GM23338 (cell line): ENCODE results near the gene C17orf78. TPM values are rescaled to one million over a fixed set of nuclear protein-coding genes. Genes with fewer than 3 reads are reported as not detected.

ENCODE experiments used
- ATAC-seq: fragments of 200-7000 bp; cut with Tn5 transposase; 3 replicates; pipeline ENCODE4 v1.9.1; 2020
- DNase-seq: peaks from one replicate; pipeline ENCODE4 v3.0.0-alpha.2; 2015; ENCODE audit warnings: low spot score
- H2AFZ ChIP-seq: fragments of 200-600 bp; sonication (generic); 2 replicates; pipeline ENCODE4 v1.8.0; 2016; ENCODE audit warnings: antibody characterized with exemption, mild to moderate bottlenecking, moderate library complexity
- H3F3A ChIP-seq: fragments of 200-600 bp; sonication (generic); replicated peaks from 2 replicates; pipeline ENCODE4 v1.8.0; 2017; ENCODE audit warnings: antibody characterized with exemption, mixed run types, low read depth
- H3K27ac ChIP-seq: fragments of 200-600 bp; sonication (generic); 2 replicates; pipeline ENCODE4 v1.6.1; 2016; ENCODE audit warnings: low read depth
- H3K27me3 ChIP-seq: fragments of 200-600 bp; sonication (generic); 2 replicates; pipeline ENCODE4 v1.8.0; 2016; ENCODE audit warnings: mild to moderate bottlenecking, mixed run types, moderate library complexity; ENCODE audit not compliant: insufficient read depth
- H3K36me3 ChIP-seq: fragments of 200-600 bp; sonication (generic); 2 replicates; pipeline ENCODE4 v1.8.0; 2016; ENCODE audit warnings: mild to moderate bottlenecking; ENCODE audit not compliant: insufficient read depth
- H3K4me1 ChIP-seq: fragments of 200-600 bp; sonication (generic); 2 replicates; pipeline ENCODE4 v1.8.0; 2016; ENCODE audit warnings: mild to moderate bottlenecking, moderate library complexity; ENCODE audit not compliant: insufficient read depth
- H3K4me2 ChIP-seq: fragments of 200-600 bp; sonication (generic); 2 replicates; pipeline ENCODE4 v1.7.1; 2017; ENCODE audit warnings: mixed run types
- H3K4me3 ChIP-seq: fragments of 200-600 bp; sonication (generic); 2 replicates; pipeline ENCODE4 v1.6.1; 2016; ENCODE audit warnings: mixed run types
- H3K79me2 ChIP-seq: fragments of 200-600 bp; sonication (generic); replicated peaks from 2 replicates; pipeline ENCODE4 v1.8.0; 2017; ENCODE audit warnings: mild to moderate bottlenecking; ENCODE audit not compliant: insufficient read depth
- H3K9me2 ChIP-seq: fragments of 200-600 bp; sonication (generic); 2 replicates; pipeline ENCODE4 v1.8.0; 2017; ENCODE audit not compliant: insufficient read depth
- H4K20me1 ChIP-seq: fragments of 200-600 bp; sonication (generic); replicated peaks from 2 replicates; pipeline ENCODE4 v1.8.0; 2017; ENCODE audit warnings: mild to moderate bottlenecking; ENCODE audit not compliant: insufficient read depth
- H3K27ac Mint-ChIP-seq: 2 replicates; pipeline ENCODE4 v1.8.0; 2020; ENCODE audit warnings: inconsistent platforms, mild to moderate bottlenecking, moderate library complexity, mixed read lengths
- H3K27me3 Mint-ChIP-seq: 3 replicates; pipeline ENCODE4 v1.8.0; 2022; ENCODE audit warnings: low read depth, mild to moderate bottlenecking, moderate library complexity, mixed read lengths, inconsistent platforms; ENCODE audit not compliant: insufficient read depth, poor library complexity
- H3K36me3 Mint-ChIP-seq: 3 replicates; pipeline ENCODE4 v1.8.0; 2021; ENCODE audit warnings: low read depth, mild to moderate bottlenecking, inconsistent platforms, moderate library complexity, mixed read lengths
- H3K4me1 Mint-ChIP-seq: 3 replicates; pipeline ENCODE4 v1.8.0; 2020; ENCODE audit warnings: mild to moderate bottlenecking, inconsistent platforms, mixed read lengths
- H3K4me3 Mint-ChIP-seq: 3 replicates; pipeline ENCODE4 v1.8.0; 2021; ENCODE audit warnings: moderate library complexity, mild to moderate bottlenecking, inconsistent platforms, mixed read lengths
- H3K9me3 Mint-ChIP-seq: 3 replicates; pipeline ENCODE4 v1.8.0; 2020; ENCODE audit warnings: moderate library complexity, mild to moderate bottlenecking, inconsistent platforms, mixed read lengths
- CREB1 ChIP-seq: fragments of 250-450 bp; sonication (Bioruptor Pico); IDR thresholded peaks from 2 replicates; pipeline ENCODE4 v1.5.0; 2020; ENCODE audit warnings: low read depth, mild to moderate bottlenecking, moderate library complexity
- CTCF ChIP-seq, 2 experiments: fragments of 200-600 bp in 1 of 2; sonication (generic) in 1 of 2; conservative IDR thresholded peaks; 2 replicates each; pipeline versions ENCODE4 v1.5.1 to v1.6.1; 2016 to 2017; ENCODE audit warnings: antibody characterized with exemption in 2 of 2, low read depth in 2 of 2, mild to moderate bottlenecking in 2 of 2, moderate library complexity in 1 of 2
- EZH2 ChIP-seq: fragments of 200-600 bp; sonication (generic); IDR thresholded peaks from one replicate; pipeline ENCODE4 v1.8.0; 2017; ENCODE audit warnings: antibody characterized with exemption, mild to moderate bottlenecking, low read depth; ENCODE audit not compliant: unreplicated experiment
- EZH2phosphoT487 ChIP-seq: fragments of 200-600 bp; sonication (generic); IDR thresholded peaks from one replicate; pipeline ENCODE4 v1.8.1; 2018; ENCODE audit warnings: antibody characterized with exemption; ENCODE audit not compliant: unreplicated experiment
- JUNB ChIP-seq: IDR thresholded peaks from one replicate; pipeline ENCODE4 v1.6.1; 2016; ENCODE audit warnings: antibody characterized with exemption; ENCODE audit not compliant: unreplicated experiment
- NANOG ChIP-seq: IDR thresholded peaks from 2 replicates; pipeline ENCODE4 v1.6.1; 2016; ENCODE audit warnings: antibody characterized with exemption, borderline replicate concordance
- POLR2AphosphoS5 ChIP-seq: IDR thresholded peaks from 2 replicates; pipeline ENCODE4 v1.6.1; 2016; ENCODE audit warnings: antibody characterized with exemption, low read depth
- STAT1 ChIP-seq: IDR thresholded peaks from one replicate; pipeline ENCODE4 v1.6.1; 2016; ENCODE audit warnings: antibody characterized with exemption; ENCODE audit not compliant: unreplicated experiment
- ZNF114 ChIP-seq: fragments of 250-450 bp; sonication (Bioruptor Pico); IDR thresholded peaks from 2 replicates; pipeline ENCODE4 v1.5.0; 2020; ENCODE audit warnings: mild to moderate bottlenecking, moderate library complexity
- ZNF331 ChIP-seq: fragments of 250-450 bp; sonication (Bioruptor Pico); IDR thresholded peaks from 2 replicates; pipeline ENCODE4 v1.5.0; 2020; ENCODE audit warnings: low read depth, mild to moderate bottlenecking, moderate library complexity
- polyA plus RNA-seq: library from polyadenylated mRNA; unstranded; fragments of >200 nt; fragmentation: Nextera tagmentation; extraction: Ambion mirVana; gene quantifications from 2 replicates; pipeline ENCODE4 v1.2.1, GENCODE V29; 2016
- total RNA-seq: library from RNA; depleted of rRNA; stranded (reverse); fragments of >200 nt; shearing (Covaris generic); gene quantifications from 2 replicates; pipeline ENCODE4 v1.2.3, GENCODE V29; 2014
- TF ChIP-seq, protein P1 (sequence below): IDR thresholded peaks from 2 replicates; pipeline ENCODE4 v1.6.1; 2016; ENCODE audit warnings: antibody characterized with exemption
- TF ChIP-seq, protein P2 (sequence below): fragments of 250-450 bp; sonication (Bioruptor Pico); IDR thresholded peaks from 2 replicates; pipeline ENCODE4 v1.5.0; 2020; ENCODE audit warnings: mild to moderate bottlenecking, moderate library complexity
- TF ChIP-seq, protein P3 (sequence below): IDR thresholded peaks from one replicate; pipeline ENCODE4 v1.6.1; 2018; ENCODE audit warnings: antibody characterized with exemption; ENCODE audit not compliant: unreplicated experiment

Gene C17orf78
- total and polyA plus RNA-seq, 2 experiments from 2014 or later, result 0.19 TPM; not detected in 1

DNA sequence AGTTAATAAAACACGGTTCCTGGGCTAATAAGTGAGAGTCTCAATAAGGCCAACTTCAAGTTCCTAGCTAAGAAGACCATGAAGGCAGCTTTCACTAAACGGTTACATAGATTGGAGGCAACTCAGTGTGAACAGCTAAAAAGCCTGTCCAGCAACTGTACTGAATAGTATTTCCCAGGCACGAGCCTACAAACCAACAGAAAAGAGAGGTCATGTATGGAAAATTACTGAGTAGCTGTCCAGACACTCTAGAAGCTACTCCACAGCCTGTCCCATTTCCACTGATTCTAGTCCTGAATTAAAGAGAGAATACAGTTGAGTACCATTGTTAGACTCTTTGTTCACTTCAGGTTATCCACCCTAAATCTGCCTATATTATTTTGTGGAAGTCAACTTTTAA lies 36.5 kb upstream of the C17orf78 start:
- TF ChIP-seq, protein P1, sequence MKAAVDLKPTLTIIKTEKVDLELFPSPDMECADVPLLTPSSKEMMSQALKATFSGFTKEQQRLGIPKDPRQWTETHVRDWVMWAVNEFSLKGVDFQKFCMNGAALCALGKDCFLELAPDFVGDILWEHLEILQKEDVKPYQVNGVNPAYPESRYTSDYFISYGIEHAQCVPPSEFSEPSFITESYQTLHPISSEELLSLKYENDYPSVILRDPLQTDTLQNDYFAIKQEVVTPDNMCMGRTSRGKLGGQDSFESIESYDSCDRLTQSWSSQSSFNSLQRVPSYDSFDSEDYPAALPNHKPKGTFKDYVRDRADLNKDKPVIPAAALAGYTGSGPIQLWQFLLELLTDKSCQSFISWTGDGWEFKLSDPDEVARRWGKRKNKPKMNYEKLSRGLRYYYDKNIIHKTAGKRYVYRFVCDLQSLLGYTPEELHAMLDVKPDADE, result no peak
- TF ChIP-seq STAT1 (no peak), POLR2AphosphoS5 (no peak), ZNF331 (no peak), EZH2 (no peak), NANOG (no peak), CTCF (conservative IDR thresholded peaks at IDR 0.05; ENCODE audit: low read depth in 2 of 2) (no peak), ZNF114 (CRISPR knock-in tag) (no peak), EZH2phosphoT487 (no peak), JUNB (no peak), CREB1 (CRISPR knock-in tag) (no peak)
- TF ChIP-seq, protein P2, sequence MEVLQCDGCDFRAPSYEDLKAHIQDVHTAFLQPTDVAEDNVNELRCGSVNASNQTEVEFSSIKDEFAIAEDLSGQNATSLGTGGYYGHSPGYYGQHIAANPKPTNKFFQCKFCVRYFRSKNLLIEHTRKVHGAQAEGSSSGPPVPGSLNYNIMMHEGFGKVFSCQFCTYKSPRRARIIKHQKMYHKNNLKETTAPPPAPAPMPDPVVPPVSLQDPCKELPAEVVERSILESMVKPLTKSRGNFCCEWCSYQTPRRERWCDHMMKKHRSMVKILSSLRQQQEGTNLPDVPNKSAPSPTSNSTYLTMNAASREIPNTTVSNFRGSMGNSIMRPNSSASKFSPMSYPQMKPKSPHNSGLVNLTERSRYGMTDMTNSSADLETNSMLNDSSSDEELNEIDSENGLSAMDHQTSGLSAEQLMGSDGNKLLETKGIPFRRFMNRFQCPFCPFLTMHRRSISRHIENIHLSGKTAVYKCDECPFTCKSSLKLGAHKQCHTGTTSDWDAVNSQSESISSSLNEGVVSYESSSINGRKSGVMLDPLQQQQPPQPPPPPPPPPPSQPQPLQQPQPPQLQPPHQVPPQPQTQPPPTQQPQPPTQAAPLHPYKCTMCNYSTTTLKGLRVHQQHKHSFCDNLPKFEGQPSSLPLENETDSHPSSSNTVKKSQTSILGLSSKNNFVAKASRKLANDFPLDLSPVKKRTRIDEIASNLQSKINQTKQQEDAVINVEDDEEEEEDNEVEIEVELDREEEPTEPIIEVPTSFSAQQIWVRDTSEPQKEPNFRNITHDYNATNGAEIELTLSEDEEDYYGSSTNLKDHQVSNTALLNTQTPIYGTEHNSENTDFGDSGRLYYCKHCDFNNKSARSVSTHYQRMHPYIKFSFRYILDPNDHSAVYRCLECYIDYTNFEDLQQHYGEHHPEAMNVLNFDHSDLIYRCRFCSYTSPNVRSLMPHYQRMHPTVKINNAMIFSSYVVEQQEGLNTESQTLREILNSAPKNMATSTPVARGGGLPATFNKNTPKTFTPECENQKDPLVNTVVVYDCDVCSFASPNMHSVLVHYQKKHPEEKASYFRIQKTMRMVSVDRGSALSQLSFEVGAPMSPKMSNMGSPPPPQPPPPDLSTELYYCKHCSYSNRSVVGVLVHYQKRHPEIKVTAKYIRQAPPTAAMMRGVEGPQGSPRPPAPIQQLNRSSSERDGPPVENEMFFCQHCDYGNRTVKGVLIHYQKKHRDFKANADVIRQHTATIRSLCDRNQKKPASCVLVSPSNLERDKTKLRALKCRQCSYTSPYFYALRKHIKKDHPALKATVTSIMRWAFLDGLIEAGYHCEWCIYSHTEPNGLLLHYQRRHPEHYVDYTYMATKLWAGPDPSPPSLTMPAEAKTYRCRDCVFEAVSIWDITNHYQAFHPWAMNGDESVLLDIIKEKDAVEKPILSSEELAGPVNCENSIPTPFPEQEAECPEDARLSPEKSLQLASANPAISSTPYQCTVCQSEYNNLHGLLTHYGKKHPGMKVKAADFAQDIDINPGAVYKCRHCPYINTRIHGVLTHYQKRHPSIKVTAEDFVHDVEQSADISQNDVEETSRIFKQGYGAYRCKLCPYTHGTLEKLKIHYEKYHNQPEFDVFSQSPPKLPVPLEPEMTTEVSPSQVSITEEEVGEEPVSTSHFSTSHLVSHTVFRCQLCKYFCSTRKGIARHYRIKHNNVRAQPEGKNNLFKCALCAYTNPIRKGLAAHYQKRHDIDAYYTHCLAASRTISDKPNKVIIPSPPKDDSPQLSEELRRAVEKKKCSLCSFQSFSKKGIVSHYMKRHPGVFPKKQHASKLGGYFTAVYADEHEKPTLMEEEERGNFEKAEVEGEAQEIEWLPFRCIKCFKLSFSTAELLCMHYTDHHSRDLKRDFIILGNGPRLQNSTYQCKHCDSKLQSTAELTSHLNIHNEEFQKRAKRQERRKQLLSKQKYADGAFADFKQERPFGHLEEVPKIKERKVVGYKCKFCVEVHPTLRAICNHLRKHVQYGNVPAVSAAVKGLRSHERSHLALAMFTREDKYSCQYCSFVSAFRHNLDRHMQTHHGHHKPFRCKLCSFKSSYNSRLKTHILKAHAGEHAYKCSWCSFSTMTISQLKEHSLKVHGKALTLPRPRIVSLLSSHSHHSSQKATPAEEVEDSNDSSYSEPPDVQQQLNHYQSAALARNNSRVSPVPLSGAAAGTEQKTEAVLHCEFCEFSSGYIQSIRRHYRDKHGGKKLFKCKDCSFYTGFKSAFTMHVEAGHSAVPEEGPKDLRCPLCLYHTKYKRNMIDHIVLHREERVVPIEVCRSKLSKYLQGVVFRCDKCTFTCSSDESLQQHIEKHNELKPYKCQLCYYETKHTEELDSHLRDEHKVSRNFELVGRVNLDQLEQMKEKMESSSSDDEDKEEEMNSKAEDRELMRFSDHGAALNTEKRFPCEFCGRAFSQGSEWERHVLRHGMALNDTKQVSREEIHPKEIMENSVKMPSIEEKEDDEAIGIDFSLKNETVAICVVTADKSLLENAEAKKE (CRISPR knock-in tag), result no peak
- TF ChIP-seq, protein P3, sequence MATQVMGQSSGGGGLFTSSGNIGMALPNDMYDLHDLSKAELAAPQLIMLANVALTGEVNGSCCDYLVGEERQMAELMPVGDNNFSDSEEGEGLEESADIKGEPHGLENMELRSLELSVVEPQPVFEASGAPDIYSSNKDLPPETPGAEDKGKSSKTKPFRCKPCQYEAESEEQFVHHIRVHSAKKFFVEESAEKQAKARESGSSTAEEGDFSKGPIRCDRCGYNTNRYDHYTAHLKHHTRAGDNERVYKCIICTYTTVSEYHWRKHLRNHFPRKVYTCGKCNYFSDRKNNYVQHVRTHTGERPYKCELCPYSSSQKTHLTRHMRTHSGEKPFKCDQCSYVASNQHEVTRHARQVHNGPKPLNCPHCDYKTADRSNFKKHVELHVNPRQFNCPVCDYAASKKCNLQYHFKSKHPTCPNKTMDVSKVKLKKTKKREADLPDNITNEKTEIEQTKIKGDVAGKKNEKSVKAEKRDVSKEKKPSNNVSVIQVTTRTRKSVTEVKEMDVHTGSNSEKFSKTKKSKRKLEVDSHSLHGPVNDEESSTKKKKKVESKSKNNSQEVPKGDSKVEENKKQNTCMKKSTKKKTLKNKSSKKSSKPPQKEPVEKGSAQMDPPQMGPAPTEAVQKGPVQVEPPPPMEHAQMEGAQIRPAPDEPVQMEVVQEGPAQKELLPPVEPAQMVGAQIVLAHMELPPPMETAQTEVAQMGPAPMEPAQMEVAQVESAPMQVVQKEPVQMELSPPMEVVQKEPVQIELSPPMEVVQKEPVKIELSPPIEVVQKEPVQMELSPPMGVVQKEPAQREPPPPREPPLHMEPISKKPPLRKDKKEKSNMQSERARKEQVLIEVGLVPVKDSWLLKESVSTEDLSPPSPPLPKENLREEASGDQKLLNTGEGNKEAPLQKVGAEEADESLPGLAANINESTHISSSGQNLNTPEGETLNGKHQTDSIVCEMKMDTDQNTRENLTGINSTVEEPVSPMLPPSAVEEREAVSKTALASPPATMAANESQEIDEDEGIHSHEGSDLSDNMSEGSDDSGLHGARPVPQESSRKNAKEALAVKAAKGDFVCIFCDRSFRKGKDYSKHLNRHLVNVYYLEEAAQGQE, result no peak
- peaks cover 99% of the 10 kb centered on the region for H3K79me2 ChIP-seq
- H3K4me1 ChIP-seq, result peaks cover 19% of the 10 kb centered on the region
- no peaks in the 10 kb centered on the region for H3K9me2 ChIP-seq
- peaks cover 62% of the 10 kb centered on the region for H4K20me1 ChIP-seq
- no peaks in the 10 kb centered on the region for H3K27me3 ChIP-seq
- no peak overlapping the region for H3K4me3 ChIP-seq
- no peak overlapping the region; the same call in 1 of the 2 replicates for H3K27ac Mint-ChIP-seq
- peaks cover 35% of the 10 kb centered on the region for H3K36me3 Mint-ChIP-seq
- peaks cover 18% of the 10 kb centered on the region for H3K4me1 Mint-ChIP-seq
- peaks cover 7% of the 10 kb centered on the region; the same call in 1 of the 2 replicates for H3F3A ChIP-seq
- ATAC-seq (no peak), DNase-seq (no peak)
- no peaks in the 10 kb centered on the region for H3K27me3 Mint-ChIP-seq
- no peak overlapping the region for H3K4me2 ChIP-seq
- H3K36me3 ChIP-seq, result peaks cover 9% of the 10 kb centered on the region
- no peak overlapping the region for H2AFZ ChIP-seq
- no peak overlapping the region for H3K4me3 Mint-ChIP-seq
- H3K9me3 Mint-ChIP-seq, result no peaks in the 10 kb centered on the region
- H3K27ac ChIP-seq, result no peak overlapping the region; the same call in 1 of the 2 replicates
